Stimulated activated CD4-positive, alpha-beta T cell treated with anti-CD3 and anti-CD28 coated beads, Interleukin-15, amount 100 ng/mL, for 48 hours (primary cell): ENCODE measurements around the gene TAOK3.
"Not testable (repeated sequence)": the region's sequence is repeated elsewhere in the genome, so short reads cannot be mapped to it uniquely, and the experiment has no call there.

Source experiments
- DNase-seq, 2 donors: peaks; one replicate each; pipeline ENCODE4 v3.0.0-alpha.2; 2020; ENCODE audit warnings: low read depth in 2 of 2

TAOK3 gene

DNA sequence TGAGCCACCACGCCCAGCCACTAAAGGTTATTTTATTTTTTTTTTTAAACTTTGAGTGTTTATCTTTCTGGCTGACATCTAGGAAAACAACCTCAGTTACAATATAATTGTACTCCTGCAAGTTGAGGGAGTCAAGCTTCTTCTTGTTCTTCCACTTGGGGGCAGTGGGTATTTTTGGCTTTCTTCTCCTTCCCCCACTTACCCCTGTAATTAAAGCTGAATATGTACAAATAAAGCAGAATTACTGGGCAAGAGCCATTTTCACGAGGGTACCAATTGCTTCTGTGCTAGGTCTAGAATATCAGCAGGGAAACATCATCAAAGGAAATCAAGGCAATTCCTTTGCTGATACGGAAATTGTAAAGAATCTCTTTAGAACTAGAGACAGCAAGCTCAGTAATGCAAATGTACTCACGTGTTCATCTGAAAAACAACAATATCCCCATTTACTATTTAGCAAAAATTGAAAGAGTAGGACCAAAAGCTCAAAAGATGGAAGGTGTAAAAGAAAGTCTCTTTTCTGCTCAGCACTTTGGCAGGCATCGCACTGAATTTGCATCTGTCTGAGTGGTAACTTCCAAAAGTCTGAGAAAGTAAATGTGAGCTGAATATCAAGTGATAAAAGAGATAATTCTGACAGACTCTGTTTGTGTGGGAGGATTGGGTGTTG is 72.8 kb downstream of the TAOK3 start:
- DNase-seq = no peak

DNA sequence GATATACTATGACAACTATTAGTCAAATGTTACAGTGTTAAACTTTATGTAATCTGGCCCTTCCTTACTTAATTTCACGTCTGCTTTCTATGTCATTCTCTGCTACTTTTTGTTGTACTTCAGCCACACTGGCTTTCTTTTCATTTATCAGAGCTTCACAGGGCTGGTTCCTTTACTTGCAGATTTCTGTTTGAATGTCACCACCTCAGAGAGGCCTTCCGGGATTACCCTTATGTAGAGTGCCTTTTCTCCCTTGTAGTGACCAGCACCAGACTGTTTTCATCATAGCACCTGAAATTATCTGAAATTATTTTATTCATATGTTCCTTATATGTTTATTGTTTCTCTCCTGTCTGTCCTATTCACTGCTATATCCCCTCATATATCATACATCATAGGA is 75.4 kb downstream of the TAOK3 start:
- no peak for DNase-seq

GRCh38 chr12:118292836-118293235 is 79.9 kb downstream of the TAOK3 start:
- no peak for DNase-seq

DNA sequence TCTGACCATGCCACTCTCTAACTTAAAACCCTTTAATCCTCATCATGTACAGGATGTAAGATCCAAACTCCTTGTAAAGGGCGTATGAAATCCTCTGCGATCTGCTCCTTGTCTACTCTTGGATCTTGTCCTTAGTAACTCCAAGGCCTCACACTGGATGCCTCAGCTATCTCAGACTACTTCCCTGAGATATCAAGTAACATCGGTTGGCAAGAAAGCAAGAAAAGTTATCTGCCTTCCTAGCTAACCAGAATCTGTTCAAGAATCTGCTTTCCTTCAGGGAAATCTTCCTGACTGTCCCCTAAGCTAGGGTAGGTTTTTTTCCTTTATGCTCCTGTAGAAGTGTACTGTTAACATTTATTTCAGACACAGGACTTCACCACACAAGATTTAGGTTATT is 82.6 kb downstream of the TAOK3 start:
- no peak for DNase-seq

GRCh38 chr12:118288174-118288573 is 84.5 kb downstream of the TAOK3 start:
- DNase-seq = no peak

- DNase-seq = no peak
Observed at GRCh38 chr12:118287728-118288127, 85.0 kb downstream of the TAOK3 start.

DNA sequence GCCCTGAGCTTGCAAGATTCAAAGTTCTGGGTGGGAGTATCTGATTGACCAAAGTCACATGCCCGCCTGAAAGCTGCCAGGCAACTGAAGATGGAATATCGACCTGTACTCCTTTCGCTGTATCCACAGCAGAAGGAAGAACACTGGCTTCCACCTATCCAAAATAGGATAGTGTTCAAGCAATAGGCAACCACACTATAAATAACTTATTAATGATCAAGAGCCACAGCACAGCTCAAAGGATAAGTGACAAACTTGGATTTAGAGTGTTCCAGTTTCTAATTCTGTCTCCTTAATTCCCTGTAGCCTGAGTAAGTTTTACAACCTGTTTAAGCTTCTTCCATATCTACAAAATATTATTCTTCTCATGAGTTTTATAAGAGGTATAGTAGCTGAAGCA is 89.9 kb downstream of the TAOK3 start:
- DNase-seq = no peak

- DNase-seq = not testable (repeated sequence)
Observed at GRCh38 chr12:118278288-118278687, 94.4 kb downstream of the TAOK3 start.

- DNase-seq = no peak
Observed at GRCh38 chr12:118274066-118274465, 98.6 kb downstream of the TAOK3 start.

GRCh38 chr12:118271770-118272417 is 100.8 kb downstream of the TAOK3 start:
- no peak for DNase-seq

DNA sequence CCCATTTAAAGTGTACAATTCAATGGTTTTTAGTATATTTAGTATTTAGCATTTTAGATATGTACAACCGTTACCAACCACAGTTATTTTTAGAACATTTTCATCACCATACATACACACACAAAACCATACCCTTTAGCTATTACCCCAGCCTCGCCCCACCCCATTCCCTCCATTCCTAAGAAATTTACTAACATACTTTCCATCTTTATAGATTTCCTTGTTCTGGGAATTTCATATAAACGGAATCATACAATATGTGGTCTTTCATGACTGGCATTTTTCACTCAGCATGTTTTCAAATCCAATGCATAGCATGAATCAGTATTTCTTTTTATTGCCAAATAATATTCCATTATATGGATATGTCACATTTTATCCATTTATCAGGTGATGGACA is 101.5 kb downstream of the TAOK3 start:
- no peak for DNase-seq

GRCh38 chr12:118269806-118270205 is 102.9 kb downstream of the TAOK3 start:
- DNase-seq = no peak

DNA sequence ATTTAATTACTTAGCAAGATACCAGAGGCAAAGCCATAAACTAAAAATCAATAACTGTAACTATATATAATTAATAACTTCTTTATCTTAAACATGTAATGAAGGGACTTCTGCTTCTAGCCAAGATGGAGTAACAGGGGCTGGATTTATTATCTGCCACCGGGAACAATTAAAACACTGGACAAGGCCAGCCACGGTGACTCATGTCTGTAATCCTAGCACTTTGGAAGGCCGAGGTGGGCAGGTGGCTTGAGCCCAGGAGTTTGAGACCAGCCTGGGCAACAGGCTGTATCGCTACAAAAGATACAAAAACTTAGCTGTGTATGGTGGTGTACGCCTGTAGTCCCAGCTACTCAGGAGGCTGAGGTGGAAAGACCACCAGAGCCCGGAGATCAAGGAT is 113.6 kb downstream of the TAOK3 start:
- DNase-seq = no peak

DNA sequence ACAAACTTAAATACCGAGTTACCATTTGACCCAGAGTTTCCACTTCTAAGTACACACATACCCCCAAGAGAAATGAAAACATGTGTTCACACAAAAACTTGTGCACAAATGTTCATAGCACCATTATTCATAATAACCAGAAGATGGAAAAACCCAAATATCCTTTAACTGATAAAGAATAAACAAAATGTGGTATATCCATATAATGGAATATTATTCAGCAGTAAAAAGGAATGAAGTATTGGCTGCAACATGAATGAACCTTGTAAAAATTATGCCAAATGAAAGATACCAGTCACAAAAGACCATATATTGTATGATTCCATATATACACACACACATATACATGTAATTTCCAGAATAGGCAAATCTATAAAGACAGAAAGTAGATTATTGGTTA is 116.4 kb downstream of the TAOK3 start:
- no peak for DNase-seq

DNA sequence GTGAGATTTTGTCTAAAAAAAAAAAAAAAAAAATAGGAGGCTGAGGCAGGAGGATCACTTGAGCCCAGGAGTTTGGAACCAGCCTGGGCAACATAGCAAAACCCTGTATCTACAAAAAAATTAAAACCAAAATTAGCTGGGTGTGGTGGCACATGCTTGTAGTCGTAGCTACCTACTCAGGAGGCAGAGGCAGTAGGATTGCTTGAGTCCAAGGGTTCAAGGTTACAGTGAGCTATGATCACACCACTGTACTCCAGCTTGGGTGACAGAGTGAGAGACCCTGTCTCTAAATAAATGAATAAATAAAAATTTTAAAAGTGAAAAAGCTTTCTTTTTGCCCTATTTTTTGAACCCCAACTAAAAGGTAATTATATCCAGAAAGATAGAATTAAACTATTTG is 123.2 kb downstream of the TAOK3 start:
- no peak for DNase-seq

GRCh38 chr12:118245886-118246285 is 126.8 kb downstream of the TAOK3 start:
- DNase-seq = not testable (repeated sequence)

GRCh38 chr12:118238888-118239287 is 133.8 kb downstream of the TAOK3 start:
- DNase-seq = no peak

- DNase-seq = no peak
Observed at GRCh38 chr12:118237908-118238307, 134.8 kb downstream of the TAOK3 start.

DNA sequence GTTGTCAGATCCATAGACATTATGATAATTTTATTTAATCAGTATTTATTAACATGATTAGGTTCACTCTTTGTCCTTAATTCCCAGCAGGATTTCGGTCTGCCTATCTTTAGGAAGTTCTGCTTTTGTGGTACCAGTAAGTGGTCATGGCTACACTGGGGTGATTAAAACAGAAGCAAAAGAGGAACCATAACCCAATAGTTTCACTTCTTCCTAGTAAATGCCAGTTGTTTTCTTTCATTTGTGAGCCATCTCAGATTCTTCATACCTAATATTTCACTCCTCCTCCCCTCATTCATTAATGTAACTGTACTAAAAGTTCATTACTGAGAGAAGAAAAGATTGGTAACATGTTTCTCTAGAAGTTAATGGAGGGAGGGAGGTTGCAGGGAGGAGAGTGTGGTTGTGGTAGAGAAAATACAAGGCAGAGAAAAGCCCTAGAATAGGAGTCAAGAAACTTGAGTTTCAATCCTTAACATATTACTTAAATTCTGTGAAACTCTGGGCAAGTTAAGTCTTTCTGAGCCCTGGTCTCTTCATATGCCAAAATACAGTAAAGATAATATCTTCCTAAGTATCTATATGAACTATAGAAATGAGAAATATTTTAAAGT is 135.5 kb downstream of the TAOK3 start:
- DNase-seq = no peak

GRCh38 chr12:118220702-118221101 is 152.0 kb downstream of the TAOK3 start:
- DNase-seq = no peak

DNA sequence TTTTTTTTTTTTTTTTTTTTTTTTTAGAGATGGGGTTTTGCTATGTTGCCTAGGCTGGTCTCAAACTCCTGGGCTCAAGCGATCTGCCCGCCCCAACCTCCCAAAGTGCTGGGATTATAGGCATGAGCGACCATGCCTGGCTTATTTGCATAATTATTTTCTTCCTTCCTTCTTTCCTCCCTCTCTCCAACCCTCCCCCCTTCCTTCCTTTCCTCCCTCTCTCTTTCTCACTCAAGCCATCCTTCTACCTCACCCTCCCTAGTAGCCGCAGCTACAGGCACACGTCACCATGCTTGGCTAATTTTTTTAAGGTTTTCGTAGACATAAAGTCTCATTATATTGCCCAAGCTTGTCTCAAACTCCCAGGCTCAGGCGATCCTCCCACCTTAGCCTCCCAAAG is 152.9 kb downstream of the TAOK3 start:
- no peak for DNase-seq

DNA sequence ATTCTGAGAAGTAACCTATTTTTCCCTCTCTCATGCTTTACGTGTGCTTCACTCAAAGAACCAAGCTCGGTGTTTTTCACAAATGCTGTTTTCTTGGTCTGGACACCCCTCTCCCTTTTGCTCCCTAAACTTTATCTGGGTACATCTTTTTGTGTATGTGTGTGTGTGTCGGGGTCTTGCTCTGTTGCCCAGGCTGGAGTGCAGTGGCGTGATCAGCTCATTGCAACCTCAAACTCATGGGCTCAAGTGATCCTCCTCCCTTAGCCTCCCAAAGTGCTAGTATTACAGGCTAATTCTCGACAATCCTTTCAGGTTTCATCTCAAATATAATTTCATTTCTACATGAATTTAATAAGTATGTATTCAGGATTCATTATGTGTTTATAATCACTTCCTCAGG is 153.6 kb downstream of the TAOK3 start:
- DNase-seq = no peak

DNA sequence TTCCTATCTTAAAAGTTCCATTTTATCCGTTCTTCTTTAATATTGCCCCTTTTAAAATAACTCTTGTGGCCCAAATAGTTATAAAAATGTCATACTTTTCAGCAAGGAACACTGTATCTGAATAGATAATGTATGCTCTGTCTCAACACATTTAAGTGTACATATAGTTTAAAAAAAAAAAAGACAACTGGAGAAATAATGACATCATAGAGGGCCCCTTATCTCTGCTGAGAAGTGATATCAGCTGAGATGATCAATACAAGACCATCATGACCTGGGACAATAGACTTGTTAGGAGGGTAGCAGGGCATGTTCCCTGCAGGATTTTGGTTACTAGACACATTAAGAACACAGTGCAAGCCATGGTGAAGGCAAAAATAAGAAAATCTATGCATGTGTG is 159.3 kb downstream of the TAOK3 start:
- no peak for DNase-seq
